Measurements from ENCODE around the gene AMHR2.

Gene AMHR2

DNA sequence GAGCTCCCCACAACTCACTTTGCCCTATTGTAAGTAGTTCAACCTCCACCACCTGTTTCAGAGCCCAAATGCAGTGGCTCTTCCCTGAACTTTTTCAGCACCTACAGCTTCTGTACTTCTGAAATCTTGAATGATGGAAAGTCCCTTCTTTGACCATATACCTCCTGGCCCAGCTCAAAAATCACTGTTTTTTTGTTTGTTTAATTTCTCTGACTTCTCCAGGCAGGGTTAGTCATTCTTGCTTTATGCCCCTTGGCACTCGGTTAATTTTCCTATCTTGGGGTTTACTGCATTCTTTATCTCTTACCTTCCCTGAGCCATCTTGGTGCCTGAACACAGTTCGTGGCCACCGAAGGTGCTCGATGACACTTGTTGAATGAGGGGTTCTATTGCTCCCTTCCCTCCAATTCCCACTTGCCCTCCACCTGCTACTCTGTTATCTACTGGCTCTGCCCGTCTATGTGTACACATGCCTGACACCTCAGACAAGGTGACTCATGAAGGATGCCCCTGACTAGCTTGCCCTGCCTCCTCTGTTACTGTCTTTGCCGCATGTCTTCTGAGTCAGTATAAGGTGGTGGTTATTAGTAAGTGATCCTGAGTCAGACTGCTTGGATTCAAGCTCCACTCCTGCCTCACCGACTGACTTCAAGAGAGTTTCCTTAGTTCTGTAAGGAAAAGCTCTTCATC, 4.4 kb downstream of the AMHR2 start:
- Histone ChIP-seq H4K12ac (ENCODE audit: low read depth, low read length) (no peak overlapping the region), H3K9me3 (ENCODE audit: insufficient read depth, low read depth, low read length) (no peaks in the 10 kb centered on the region), H3K4me3 (ENCODE audit: low read depth, low read length) (no peak overlapping the region), H3K9ac (ENCODE audit: low read length) (no peak overlapping the region), H2BK12ac (ENCODE audit: low read length) (no peak overlapping the region), H3K27me3 (ENCODE audit: insufficient read depth, low read length) (no peaks in the 10 kb centered on the region), H3K27ac (ENCODE audit: low read depth, low read length) (no peak overlapping the region), H4K91ac (ENCODE audit: low read depth, low read length) (no peak overlapping the region), H3K79me2 (ENCODE audit: control insufficient read depth, insufficient read depth, low read length, poor library complexity) (no peaks in the 10 kb centered on the region), H3K4me2 (ENCODE audit: low read length) (no peak overlapping the region), H3K36me3 (ENCODE audit: control insufficient read depth in 1 of 2, insufficient read depth in 2 of 2, low read length in 2 of 2) (no peaks in the 10 kb centered on the region), H2BK5ac (ENCODE audit: low read depth, low read length, poor library complexity) (no peak overlapping the region), H3K79me1 (ENCODE audit: low read length) (no peaks in the 10 kb centered on the region), H3K23ac (ENCODE audit: low read length) (no peak overlapping the region), H3K4ac (ENCODE audit: low read depth, low read length) (no peak overlapping the region), H3K18ac (ENCODE audit: low read length) (no peak overlapping the region), H2AFZ (ENCODE audit: insufficient read depth, low read length, poor library complexity) (no peak overlapping the region), H2BK120ac (ENCODE audit: insufficient read depth, low read length, poor library complexity) (no peak overlapping the region), H4K8ac (ENCODE audit: low read depth, low read length) (no peak overlapping the region), H2AK5ac (ENCODE audit: low read length) (no peak overlapping the region), H3K4me1 (ENCODE audit: control insufficient read depth in 1 of 2, insufficient read depth in 2 of 2, low read length in 2 of 2) (no peaks in the 10 kb centered on the region), H3K14ac (ENCODE audit: low read length) (no peak overlapping the region)
- DNase-seq = peak; percentile 78 to 79
- WGBS (ENCODE audit: extremely low coverage, insufficient coverage, insufficient read length) = no CpG with 5 or more reads among the region's 7 CpGs

DNA sequence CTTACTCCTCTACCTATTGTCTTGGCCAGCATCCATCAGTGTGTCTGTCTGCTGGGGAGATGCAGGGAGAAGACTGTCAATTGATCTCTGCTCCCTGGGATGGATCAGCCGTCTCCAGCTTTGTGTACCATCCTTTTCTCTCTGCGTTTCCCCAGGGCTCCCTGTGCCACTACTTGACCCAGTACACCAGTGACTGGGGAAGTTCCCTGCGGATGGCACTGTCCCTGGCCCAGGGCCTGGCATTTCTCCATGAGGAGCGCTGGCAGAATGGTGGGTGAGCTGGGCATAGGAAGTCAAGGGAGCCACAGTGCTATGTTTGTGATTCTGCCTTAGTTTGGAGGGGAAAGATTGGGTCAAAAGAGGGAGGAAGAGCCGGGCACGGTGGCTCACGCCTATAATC, 5.1 kb downstream of the AMHR2 start:
- no peak overlapping the region for H2BK12ac ChIP-seq (ENCODE audit: low read length)
- no CpG with 5 or more reads among the region's 7 CpGs for WGBS (ENCODE audit: extremely low coverage, insufficient coverage, insufficient read length)

DNA sequence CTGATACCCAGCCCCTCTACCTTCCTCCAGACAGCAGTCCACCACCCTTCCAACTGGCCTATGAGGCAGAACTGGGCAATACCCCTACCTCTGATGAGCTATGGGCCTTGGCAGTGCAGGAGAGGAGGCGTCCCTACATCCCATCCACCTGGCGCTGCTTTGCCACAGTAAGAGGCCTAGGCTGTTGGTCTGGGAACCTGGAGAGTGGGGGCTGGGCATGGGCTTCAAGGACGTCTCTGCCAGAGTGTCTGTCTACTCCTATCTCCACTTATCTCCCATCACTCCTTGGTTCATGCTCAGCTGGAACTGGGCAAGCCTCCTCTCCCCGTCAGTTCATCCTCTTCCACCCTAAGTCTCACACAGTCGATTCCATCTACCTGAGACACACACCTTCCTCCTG, 6.5 kb downstream of the AMHR2 start:
- Histone ChIP-seq H2BK5ac (ENCODE audit: low read depth, low read length, poor library complexity) (no peak overlapping the region), H3K18ac (ENCODE audit: low read length) (no peak overlapping the region), H3K23ac (ENCODE audit: low read length) (no peak overlapping the region), H3K4ac (ENCODE audit: low read depth, low read length) (no peak overlapping the region), H4K8ac (ENCODE audit: low read depth, low read length) (no peak overlapping the region), H2AK5ac (ENCODE audit: low read length) (no peak overlapping the region), H3K79me2 (ENCODE audit: control insufficient read depth, insufficient read depth, low read length, poor library complexity) (no peaks in the 10 kb centered on the region), H3K4me3 (ENCODE audit: low read depth, low read length) (no peak overlapping the region), H3K27me3 (ENCODE audit: insufficient read depth, low read length) (no peaks in the 10 kb centered on the region), H4K91ac (ENCODE audit: low read depth, low read length) (no peak overlapping the region), H2BK120ac (ENCODE audit: insufficient read depth, low read length, poor library complexity) (no peak overlapping the region), H2AFZ (ENCODE audit: insufficient read depth, low read length, poor library complexity) (no peak overlapping the region), H2BK12ac (ENCODE audit: low read length) (no peak overlapping the region), H3K36me3 (ENCODE audit: control insufficient read depth in 1 of 2, insufficient read depth in 2 of 2, low read length in 2 of 2) (no peaks in the 10 kb centered on the region), H3K79me1 (ENCODE audit: low read length) (no peaks in the 10 kb centered on the region), H3K4me2 (ENCODE audit: low read length) (no peak overlapping the region), H3K14ac (ENCODE audit: low read length) (no peak overlapping the region), H4K12ac (ENCODE audit: low read depth, low read length) (no peak overlapping the region), H3K4me1 (ENCODE audit: control insufficient read depth in 1 of 2, insufficient read depth in 2 of 2, low read length in 2 of 2) (no peaks in the 10 kb centered on the region), H3K9ac (ENCODE audit: low read length) (no peak overlapping the region), H3K9me3 (ENCODE audit: insufficient read depth, low read depth, low read length) (no peaks in the 10 kb centered on the region), H3K27ac (ENCODE audit: low read depth, low read length) (no peak overlapping the region)
- DNase-seq = no peak
- WGBS (ENCODE audit: extremely low coverage, insufficient coverage, insufficient read length) = no CpG with 5 or more reads among the region's 5 CpGs

More for the DNA sequence above, 5.1 kb downstream of the AMHR2 start:
- Histone ChIP-seq H2AFZ (ENCODE audit: insufficient read depth, low read length, poor library complexity) (no peak overlapping the region), H4K8ac (ENCODE audit: low read depth, low read length) (no peak overlapping the region), H2BK5ac (ENCODE audit: low read depth, low read length, poor library complexity) (no peak overlapping the region), H3K4me1 (ENCODE audit: control insufficient read depth in 1 of 2, insufficient read depth in 2 of 2, low read length in 2 of 2) (no peaks in the 10 kb centered on the region), H3K79me2 (ENCODE audit: control insufficient read depth, insufficient read depth, low read length, poor library complexity) (no peaks in the 10 kb centered on the region), H3K4me3 (ENCODE audit: low read depth, low read length) (no peak overlapping the region), H3K9ac (ENCODE audit: low read length) (no peak overlapping the region), H3K4me2 (ENCODE audit: low read length) (no peak overlapping the region), H3K14ac (ENCODE audit: low read length) (no peak overlapping the region), H2BK120ac (ENCODE audit: insufficient read depth, low read length, poor library complexity) (no peak overlapping the region), H3K4ac (ENCODE audit: low read depth, low read length) (no peak overlapping the region), H3K27ac (ENCODE audit: low read depth, low read length) (no peak overlapping the region), H3K27me3 (ENCODE audit: insufficient read depth, low read length) (no peaks in the 10 kb centered on the region), H3K36me3 (ENCODE audit: control insufficient read depth in 1 of 2, insufficient read depth in 2 of 2, low read length in 2 of 2) (no peaks in the 10 kb centered on the region), H4K12ac (ENCODE audit: low read depth, low read length) (no peak overlapping the region), H2AK5ac (ENCODE audit: low read length) (no peak overlapping the region), H3K9me3 (ENCODE audit: insufficient read depth, low read depth, low read length) (no peaks in the 10 kb centered on the region), H3K18ac (ENCODE audit: low read length) (no peak overlapping the region), H3K23ac (ENCODE audit: low read length) (no peak overlapping the region), H3K79me1 (ENCODE audit: low read length) (no peaks in the 10 kb centered on the region), H4K91ac (ENCODE audit: low read depth, low read length) (no peak overlapping the region)
- no peak for DNase-seq

- Histone ChIP-seq H3K4me1 (ENCODE audit: control insufficient read depth in 1 of 2, insufficient read depth in 2 of 2, low read length in 2 of 2) (no peaks in the 10 kb centered on the region), H2BK5ac (ENCODE audit: low read depth, low read length, poor library complexity) (no peak overlapping the region), H3K79me1 (ENCODE audit: low read length) (no peaks in the 10 kb centered on the region), H3K27ac (ENCODE audit: low read depth, low read length) (no peak overlapping the region), H3K9ac (ENCODE audit: low read length) (no peak overlapping the region), H3K27me3 (ENCODE audit: insufficient read depth, low read length) (no peaks in the 10 kb centered on the region), H2BK12ac (ENCODE audit: low read length) (no peak overlapping the region), H3K18ac (ENCODE audit: low read length) (no peak overlapping the region), H3K36me3 (ENCODE audit: control insufficient read depth in 1 of 2, insufficient read depth in 2 of 2, low read length in 2 of 2) (no peaks in the 10 kb centered on the region), H2AFZ (ENCODE audit: insufficient read depth, low read length, poor library complexity) (no peak overlapping the region), H2AK5ac (ENCODE audit: low read length) (no peak overlapping the region), H4K12ac (ENCODE audit: low read depth, low read length) (no peak overlapping the region), H3K9me3 (ENCODE audit: insufficient read depth, low read depth, low read length) (no peaks in the 10 kb centered on the region), H3K79me2 (ENCODE audit: control insufficient read depth, insufficient read depth, low read length, poor library complexity) (no peaks in the 10 kb centered on the region), H3K4me2 (ENCODE audit: low read length) (no peak overlapping the region), H3K14ac (ENCODE audit: low read length) (no peak overlapping the region), H3K23ac (ENCODE audit: low read length) (no peak overlapping the region), H4K91ac (ENCODE audit: low read depth, low read length) (no peak overlapping the region), H2BK120ac (ENCODE audit: insufficient read depth, low read length, poor library complexity) (no peak overlapping the region), H4K8ac (ENCODE audit: low read depth, low read length) (no peak overlapping the region), H3K4ac (ENCODE audit: low read depth, low read length) (no peak overlapping the region), H3K4me3 (ENCODE audit: low read depth, low read length) (no peak overlapping the region)
- DNase-seq = no peak
- no CpG with 5 or more reads among the region's 7 CpGs for WGBS (ENCODE audit: extremely low coverage, insufficient coverage, insufficient read length)
Observed at GRCh38 chr12:53431187-53431586, 7.5 kb downstream of the AMHR2 start.

Measured in trophoblast cell (in vitro differentiated cells and primary cell).